Suprapubic skin (tissue), 4 donors: ENCODE results near the gene HAUS8. TPM values are rescaled to one million over a fixed set of nuclear protein-coding genes. Genes with fewer than 3 reads are reported as not detected.

Experiments used
- DNase-seq, 2 donors: peaks; one replicate each; pipeline ENCODE4 v3.0.0-alpha.2; 2019; ENCODE audit warnings: low spot score in 2 of 2
- H3K27ac ChIP-seq: fragments of 200-600 bp; sonication (generic); one replicate; pipeline ENCODE4 v1.5.1; 2019
- H3K27me3 ChIP-seq: fragments of 200-600 bp; sonication (generic); one replicate; pipeline ENCODE4 v1.5.1; 2019
- H3K36me3 ChIP-seq: fragments of 200-600 bp; sonication (generic); one replicate; pipeline ENCODE4 v1.5.1; 2019
- H3K4me1 ChIP-seq: fragments of 200-600 bp; sonication (generic); one replicate; pipeline ENCODE4 v1.5.1; 2019
- H3K4me3 ChIP-seq: fragments of 200-600 bp; sonication (generic); one replicate; pipeline ENCODE4 v1.5.1; 2019; ENCODE audit warnings: mild to moderate bottlenecking
- H3K9me3 ChIP-seq: fragments of 200-600 bp; sonication (generic); one replicate; pipeline ENCODE4 v1.5.1; 2019
- CTCF ChIP-seq, 2 donors: fragments of 200-600 bp in 1 of 2; fragments of 450-650 bp in 1 of 2; sonication (generic) in 1 of 2; IDR thresholded peaks; one replicate each; pipeline ENCODE4 v1.5.1; 2016 to 2019; ENCODE audit warnings: antibody characterized with exemption in 2 of 2, mild to moderate bottlenecking in 1 of 2, moderate library complexity in 1 of 2
- EP300 ChIP-seq: sonication (generic); formaldehyde crosslinking; IDR thresholded peaks from one replicate; pipeline ENCODE4 v1.6.1; 2017; ENCODE audit warnings: antibody characterized with exemption
- POLR2A ChIP-seq, 2 donors: fragments of 450-650 bp; IDR thresholded peaks; one replicate each; pipeline ENCODE4 v1.6.1; 2017; ENCODE audit warnings: antibody characterized with exemption in 2 of 2, mild to moderate bottlenecking in 2 of 2, moderate library complexity in 2 of 2
- POLR2AphosphoS5 ChIP-seq, 3 donors: sonication (generic); formaldehyde crosslinking; IDR thresholded peaks; one replicate each; pipeline ENCODE4 v1.6.1; 2017; ENCODE audit warnings: antibody characterized with exemption in 3 of 3
- WGBS: methylation state at CpG from one replicate; pipeline ENCODE4 v1.1.5; 2018; 5-methylcytosine and 5-hydroxymethylcytosine counted together
- total RNA-seq, 4 donors: library from RNA; depleted of rRNA; stranded (reverse); fragments of >200 nt; gene quantifications; one replicate each; pipeline ENCODE4 v1.1.0, GENCODE V29; 2016

The HAUS8 gene
- total RNA-seq, 4 donors from 2014 or later, result 2.4 to 4.1 (median 3.0) TPM

GRCh38 chr19:17060802-17061201, 14.4 kb downstream of the HAUS8 start:
- 81% methylated on average over 3 of the region's 3 CpGs for WGBS
- no peak for DNase-seq
- TF ChIP-seq EP300, result no peak
- no peak for TF ChIP-seq CTCF (IDR thresholded peaks at IDR 0.05)
- no peak for TF ChIP-seq POLR2AphosphoS5 (IDR thresholded peaks at IDR 0.05)
- no peak for TF ChIP-seq POLR2A (IDR thresholded peaks at IDR 0.05)

GRCh38 chr19:17058236-17058635, 17.0 kb downstream of the HAUS8 start:
- DNase-seq, result no peak
- H3K4me1 ChIP-seq, result no peaks in the 10 kb centered on the region
- no peak overlapping the region for H3K4me3 ChIP-seq
- peaks cover 42% of the 10 kb centered on the region for H3K36me3 ChIP-seq
- H3K9me3 ChIP-seq, result peaks cover 3% of the 10 kb centered on the region
- H3K27me3 ChIP-seq, result no peaks in the 10 kb centered on the region
- no peak for TF ChIP-seq POLR2A (IDR thresholded peaks at IDR 0.05)
- TF ChIP-seq CTCF (IDR thresholded peaks at IDR 0.05), result no peak
- no peak for TF ChIP-seq POLR2AphosphoS5 (IDR thresholded peaks at IDR 0.05)
- no peak for TF ChIP-seq EP300
- 95% methylated on average over 8 of the region's 8 CpGs for WGBS
- H3K27ac ChIP-seq, result no peak overlapping the region

More at GRCh38 chr19:17060802-17061201, 14.4 kb downstream of the HAUS8 start:
- no peak overlapping the region for H3K27ac ChIP-seq
- H3K4me3 ChIP-seq, result no peak overlapping the region
- H3K9me3 ChIP-seq, result peaks cover 3% of the 10 kb centered on the region
- H3K4me1 ChIP-seq, result peaks cover 5% of the 10 kb centered on the region
- H3K36me3 ChIP-seq, result peaks cover 28% of the 10 kb centered on the region
- H3K27me3 ChIP-seq, result no peaks in the 10 kb centered on the region

- Histone ChIP-seq H3K9me3 (peaks cover 3% of the 10 kb centered on the region), H3K27ac (no peak overlapping the region), H3K27me3 (no peaks in the 10 kb centered on the region), H3K36me3 (peaks cover 49% of the 10 kb centered on the region), H3K4me3 (no peak overlapping the region), H3K4me1 (no peaks in the 10 kb centered on the region)
- 88% methylated on average over 14 of the region's 15 CpGs for WGBS
- no peak for DNase-seq
- TF ChIP-seq CTCF (IDR thresholded peaks at IDR 0.05), result no peak
Observed at GRCh38 chr19:17055636-17056035, 19.6 kb downstream of the HAUS8 start.

GRCh38 chr19:17054746-17055145, 20.5 kb downstream of the HAUS8 start:
- DNase-seq, result no peak
- TF ChIP-seq POLR2A (IDR thresholded peaks at IDR 0.05) (no peak), CTCF (IDR thresholded peaks at IDR 0.05) (no peak), EP300 (no peak), POLR2AphosphoS5 (IDR thresholded peaks at IDR 0.05) (no peak)
- WGBS, result 92% methylated on average over 5 of the region's 5 CpGs
- Histone ChIP-seq H3K27ac (no peak overlapping the region), H3K27me3 (no peaks in the 10 kb centered on the region), H3K9me3 (peaks cover 3% of the 10 kb centered on the region), H3K4me3 (no peak overlapping the region), H3K36me3 (peaks cover 48% of the 10 kb centered on the region), H3K4me1 (no peaks in the 10 kb centered on the region)

GRCh38 chr19:17052439-17052838, 22.8 kb downstream of the HAUS8 start:
- H3K4me1 ChIP-seq, result peaks cover 3% of the 10 kb centered on the region
- no peak overlapping the region for H3K4me3 ChIP-seq
- H3K27ac ChIP-seq, result no peak overlapping the region
- peaks cover 32% of the 10 kb centered on the region for H3K36me3 ChIP-seq
- no peaks in the 10 kb centered on the region for H3K27me3 ChIP-seq
- no peaks in the 10 kb centered on the region for H3K9me3 ChIP-seq
- TF ChIP-seq POLR2A (IDR thresholded peaks at IDR 0.05) (no peak), EP300 (no peak), POLR2AphosphoS5 (IDR thresholded peaks at IDR 0.05) (no peak), CTCF (IDR thresholded peaks at IDR 0.05) (no peak)
- DNase-seq, result no peak
- WGBS, result 67% methylated on average over 8 of the region's 8 CpGs
